T-helper 1 cell (primary cell): ENCODE data around the gene ECM2.
A peak's percentile ranks its signal among the peaks of the same experiment; 100 is the strongest.

Experiments
- DNase-seq, 5 donors: peaks; one replicate each; pipeline ENCODE4 v3.0.0-alpha.2; 2012 to 2020

The ECM2 gene

GRCh38 chr9:92527832-92528521 is 7.8 kb downstream of the ECM2 start:
- no peak for DNase-seq

GRCh38 chr9:92527291-92527828 is 8.4 kb downstream of the ECM2 start:
- DNase-seq: peak in 1 of 5 donors; percentile 3

- DNase-seq: no peak
Measured at GRCh38 chr9:92525306-92525705, 10.5 kb downstream of the ECM2 start.

GRCh38 chr9:92524881-92525280 is 10.9 kb downstream of the ECM2 start:
- no peak for DNase-seq

- no peak for DNase-seq
Measured at GRCh38 chr9:92522983-92523970, 12.5 kb downstream of the ECM2 start.

GRCh38 chr9:92520837-92521236 is 15.0 kb downstream of the ECM2 start:
- DNase-seq: no peak

- DNase-seq: no peak
Measured at GRCh38 chr9:92518199-92518598, 17.6 kb downstream of the ECM2 start.

- DNase-seq: no peak
Measured at GRCh38 chr9:92517046-92517445, 18.7 kb downstream of the ECM2 start.

- DNase-seq: no peak
Measured at GRCh38 chr9:92516521-92516920, 19.3 kb downstream of the ECM2 start.

GRCh38 chr9:92514635-92515034 is 21.2 kb downstream of the ECM2 start:
- DNase-seq: no peak

GRCh38 chr9:92513349-92513748 is 22.4 kb downstream of the ECM2 start:
- no peak for DNase-seq

GRCh38 chr9:92512622-92513021 is 23.2 kb downstream of the ECM2 start:
- DNase-seq: no peak

GRCh38 chr9:92510747-92511146 is 25.0 kb downstream of the ECM2 start:
- DNase-seq: no peak

GRCh38 chr9:92509050-92509449 is 26.7 kb downstream of the ECM2 start:
- no peak for DNase-seq

- DNase-seq: no peak
Measured at GRCh38 chr9:92508018-92508820, 27.6 kb downstream of the ECM2 start.

- no peak for DNase-seq
Measured at GRCh38 chr9:92507496-92507895, 28.3 kb downstream of the ECM2 start.

- DNase-seq: no peak
Measured at GRCh38 chr9:92507005-92507404, 28.8 kb downstream of the ECM2 start.

- no peak for DNase-seq
Measured at GRCh38 chr9:92506184-92506857, 29.5 kb downstream of the ECM2 start.

GRCh38 chr9:92504881-92505280 is 30.9 kb downstream of the ECM2 start:
- DNase-seq: no peak

- DNase-seq: no peak
Measured at GRCh38 chr9:92503156-92503555, 32.6 kb downstream of the ECM2 start.

- DNase-seq: peak in 1 of 5 donors; percentile 10
Measured at GRCh38 chr9:92501671-92502393, 34.0 kb downstream of the ECM2 start.
